Measurements from ENCODE around the gene DMTF1.

- no peak for TF ChIP-seq CTCF (IDR thresholded peaks at IDR 0.05)
- TF ChIP-seq POLR2A (IDR thresholded peaks at IDR 0.05), result no peak
Observed at GRCh38 chr7:87234949-87235348, 82.7 kb downstream of the DMTF1 start.
